Left lung (tissue), 10 donors: ENCODE measurements around the gene RPL41. TPM values are rescaled to one million over a fixed set of nuclear protein-coding genes. Genes with fewer than 3 reads are reported as not detected.
A peak's percentile ranks its signal among the peaks of the same experiment; 100 is the strongest.

Experiments
- ATAC-seq: fragments of 200-7000 bp; cut with Tn5 transposase; one replicate; pipeline ENCODE4 v1.9.1; 2020; ENCODE audit warnings: moderate library complexity
- DNase-seq, 4 donors: peaks; one replicate each; pipeline ENCODE4 v3.0.0-alpha.2; 2013 to 2020
- H3K27ac ChIP-seq, 2 donors: fragments of 200-600 bp; sonication (generic) in 1 of 2; one replicate each; pipeline versions ENCODE4 v1.5.0 to v1.8.0; 2020 to 2021
- H3K27me3 ChIP-seq, 2 donors: fragments of 200-600 bp; sonication (generic) in 1 of 2; one replicate each; pipeline versions ENCODE4 v1.5.0 to v1.8.0; 2020 to 2021
- H3K36me3 ChIP-seq, 2 donors: fragments of 200-600 bp; sonication (generic) in 1 of 2; one replicate each; pipeline versions ENCODE4 v1.5.0 to v1.8.0; 2020 to 2021
- H3K4me1 ChIP-seq, 2 donors: fragments of 200-600 bp; one replicate each; pipeline ENCODE4 v1.8.0; 2021
- H3K4me3 ChIP-seq, 2 donors: fragments of 200-600 bp; sonication (generic) in 1 of 2; one replicate each; pipeline versions ENCODE4 v1.5.0 to v1.8.0; 2020 to 2021; ENCODE audit warnings: mild to moderate bottlenecking in 1 of 2
- H3K9me3 ChIP-seq, 2 donors: fragments of 200-600 bp; sonication (generic) in 1 of 2; one replicate each; pipeline versions ENCODE4 v1.5.0 to v1.8.0; 2020 to 2021
- intact Hi-C, 2 donors: fragments of 100-400 bp; cut with DNase I; formaldehyde crosslinking; loops; one replicate each; pipeline versions ENCODE4 v1.11.2 to v1.14.2; 2022
- polyA plus RNA-seq, 6 donors: library from polyadenylated mRNA; unstranded; fragments of 120-200 nt; gene quantifications; one replicate each; pipeline ENCODE4 v1.2.1, GENCODE V29; 2013; ENCODE audit not compliant: insufficient read length in 6 of 6
- total RNA-seq, 2 donors: library from RNA; stranded (reverse); fragmentation: NEBNext Ultra II Directional; extraction: Animal tissue kit (Norgen Biotek cat#: 25700); gene quantifications; one replicate each; pipeline ENCODE4 v1.2.1, GENCODE V29; 2021
- TF ChIP-seq, protein P1 (sequence below), 2 donors: fragments of 200-600 bp; sonication (generic) in 1 of 2; IDR thresholded peaks; one replicate each; pipeline versions ENCODE4 v1.5.0 to v1.8.0; 2021; ENCODE audit warnings: antibody characterized with exemption in 2 of 2
- donor health status: DM: no; HTN: yes; CAD: no.
- donor health status: DM: no; HTN: no; CAD: no.

RPL41 gene
- total and polyA plus RNA-seq, 8 donors: 3,023 to 6,852 (median 6,158) TPM

DNA sequence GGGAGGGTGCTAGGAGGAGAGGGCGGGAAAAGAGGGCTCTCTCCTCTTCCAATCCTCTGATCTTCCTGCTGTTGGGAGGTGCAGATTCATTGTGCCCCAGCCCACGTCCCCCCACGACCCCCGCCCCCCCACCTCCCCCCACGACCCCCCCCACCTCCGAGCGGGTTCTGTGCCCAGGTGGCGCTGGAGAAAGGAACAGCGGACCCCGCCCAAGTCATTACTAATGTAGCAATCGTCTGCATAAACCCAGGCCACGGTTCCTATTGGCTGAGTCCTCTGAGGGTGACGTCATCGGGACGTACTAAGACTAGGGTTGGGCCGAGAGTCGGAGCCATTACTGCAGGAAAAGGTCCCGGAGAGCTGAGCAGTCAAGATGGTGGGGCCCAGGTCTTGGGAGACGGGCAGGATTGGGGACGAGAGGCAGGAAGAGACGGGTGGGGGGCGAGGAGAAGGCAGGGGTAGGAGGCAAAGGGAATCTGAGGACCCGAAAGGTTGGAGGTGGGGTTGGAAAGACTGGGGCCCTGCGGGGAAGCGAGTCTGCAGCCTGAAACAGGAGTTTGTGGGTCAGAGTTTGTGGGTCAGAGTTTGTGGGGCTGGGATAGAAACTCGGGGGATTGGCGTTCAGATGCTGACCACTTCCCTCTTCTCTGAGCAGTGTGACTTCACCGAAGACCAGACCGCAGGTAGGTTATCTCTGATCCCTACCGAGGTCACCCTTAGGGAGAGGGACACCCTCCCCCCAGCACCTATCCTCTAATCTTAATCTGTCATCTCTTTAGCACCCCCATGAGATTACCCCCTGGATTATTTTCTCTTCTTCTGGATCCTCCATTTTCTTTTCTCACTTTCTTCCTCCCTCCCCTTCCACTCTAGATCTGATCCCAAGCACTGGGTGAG lies 41.8 kb downstream of the RPL41 start, which contains the start of gene MYL6:
Gene MYL6, plus strand, starts transcription at position 331 of the 897 bp plus-strand sequence. Its CDS starts 43 bp downstream, at position 374.
- intact Hi-C loops: no loop called here
- Histone ChIP-seq H3K36me3 (peaks cover 0 to 40% of the 10 kb centered on the region in 2 donors), H3K27me3 (no peaks in the 10 kb centered on the region), H3K4me1 (peaks cover 21 to 48% of the 10 kb centered on the region in 2 donors), H3K9me3 (no peaks in the 10 kb centered on the region), H3K27ac (peak within 1 kb of the TSS; percentile 94 to 97), H3K4me3 (peak within 1 kb of the TSS; percentile 47 to 88)
- ATAC-seq (peak; percentile 88), DNase-seq (peak; percentile 92 to 99 (median 97))
- TF ChIP-seq, protein P1, sequence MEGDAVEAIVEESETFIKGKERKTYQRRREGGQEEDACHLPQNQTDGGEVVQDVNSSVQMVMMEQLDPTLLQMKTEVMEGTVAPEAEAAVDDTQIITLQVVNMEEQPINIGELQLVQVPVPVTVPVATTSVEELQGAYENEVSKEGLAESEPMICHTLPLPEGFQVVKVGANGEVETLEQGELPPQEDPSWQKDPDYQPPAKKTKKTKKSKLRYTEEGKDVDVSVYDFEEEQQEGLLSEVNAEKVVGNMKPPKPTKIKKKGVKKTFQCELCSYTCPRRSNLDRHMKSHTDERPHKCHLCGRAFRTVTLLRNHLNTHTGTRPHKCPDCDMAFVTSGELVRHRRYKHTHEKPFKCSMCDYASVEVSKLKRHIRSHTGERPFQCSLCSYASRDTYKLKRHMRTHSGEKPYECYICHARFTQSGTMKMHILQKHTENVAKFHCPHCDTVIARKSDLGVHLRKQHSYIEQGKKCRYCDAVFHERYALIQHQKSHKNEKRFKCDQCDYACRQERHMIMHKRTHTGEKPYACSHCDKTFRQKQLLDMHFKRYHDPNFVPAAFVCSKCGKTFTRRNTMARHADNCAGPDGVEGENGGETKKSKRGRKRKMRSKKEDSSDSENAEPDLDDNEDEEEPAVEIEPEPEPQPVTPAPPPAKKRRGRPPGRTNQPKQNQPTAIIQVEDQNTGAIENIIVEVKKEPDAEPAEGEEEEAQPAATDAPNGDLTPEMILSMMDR (IDR thresholded peaks at IDR 0.05): no peak

GRCh38 chr12:56158926-56159461 lies 42.6 kb downstream of the RPL41 start:
- no peaks in the 10 kb centered on the region for H3K9me3 ChIP-seq
- peaks cover 21 to 45% of the 10 kb centered on the region in 2 donors for H3K4me1 ChIP-seq
- intact Hi-C loops: no loop called here
- TF ChIP-seq, protein P1 (IDR thresholded peaks at IDR 0.05): no peak
- DNase-seq: peak; percentile 50 to 91 (median 82)
- ATAC-seq: peak; percentile 74
- peak overlapping the region; percentile 47 to 88 for H3K4me3 ChIP-seq
- H3K36me3 ChIP-seq: peaks cover 0 to 47% of the 10 kb centered on the region in 2 donors
- H3K27me3 ChIP-seq: no peaks in the 10 kb centered on the region
- peak overlapping the region; percentile 94 to 97 for H3K27ac ChIP-seq

GRCh38 chr12:56159482-56160192 lies 43.2 kb downstream of the RPL41 start:
- Histone ChIP-seq H3K9me3 (no peaks in the 10 kb centered on the region), H3K4me1 (peaks cover 21 to 45% of the 10 kb centered on the region in 2 donors), H3K36me3 (peaks cover 0 to 53% of the 10 kb centered on the region in 2 donors), H3K4me3 (peak overlapping the region; percentile 47 to 88), H3K27ac (peak overlapping the region; percentile 94 to 97), H3K27me3 (no peaks in the 10 kb centered on the region)
- intact Hi-C loops: no loop called here
- TF ChIP-seq, protein P1 (IDR thresholded peaks at IDR 0.05): no peak
- no peak for ATAC-seq
- DNase-seq: no peak

DNA sequence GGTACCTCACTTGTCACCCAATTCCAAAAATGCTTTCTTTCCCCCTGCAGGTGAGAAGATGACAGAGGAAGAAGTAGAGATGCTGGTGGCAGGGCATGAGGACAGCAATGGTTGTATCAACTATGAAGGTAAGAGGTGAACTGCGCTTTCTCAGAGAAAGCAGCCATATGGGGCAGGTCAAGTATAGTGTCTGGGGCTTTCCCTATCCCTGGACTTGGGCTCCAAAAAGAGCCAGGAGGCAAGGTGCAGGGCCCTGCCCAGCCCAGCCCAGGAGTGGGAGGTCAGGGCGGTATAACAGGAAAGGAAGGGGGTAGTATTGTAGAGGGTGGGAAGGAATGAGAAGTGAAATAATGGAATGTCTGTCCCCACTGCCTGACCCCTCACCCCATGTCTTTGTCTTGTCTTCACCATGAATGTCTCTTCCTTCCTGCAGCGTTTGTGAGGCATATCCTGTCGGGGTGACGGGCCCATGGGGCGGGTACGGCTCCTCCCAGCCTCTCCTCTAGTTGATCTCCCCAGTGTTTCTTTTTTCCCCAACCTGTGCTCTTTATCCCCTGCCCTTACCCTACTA lies 43.8 kb downstream of the RPL41 start:
- ATAC-seq: no peak
- peaks cover 21 to 45% of the 10 kb centered on the region in 2 donors for H3K4me1 ChIP-seq
- TF ChIP-seq, protein P1 (IDR thresholded peaks at IDR 0.05): no peak
- DNase-seq: no peak
- H3K27ac ChIP-seq: peak overlapping the region; percentile 94 to 97
- H3K9me3 ChIP-seq: no peaks in the 10 kb centered on the region
- H3K27me3 ChIP-seq: no peaks in the 10 kb centered on the region
- H3K4me3 ChIP-seq: peak overlapping the region; percentile 47 to 88
- intact Hi-C loops: no loop called here
- H3K36me3 ChIP-seq: peaks cover 0 to 60% of the 10 kb centered on the region in 2 donors
